ENCODE measurements around the gene CRKL. TPM values are rescaled to one million over a fixed set of nuclear protein-coding genes. Genes with fewer than 3 reads are reported as not detected.

The CRKL gene
- total and polyA plus RNA-seq, 4 donors: 12.0 to 45.5 (median 22.6) TPM

- Histone ChIP-seq H3K36me3 (ENCODE audit: control insufficient read depth in 4 of 4, insufficient read depth in 3 of 4, low read depth in 1 of 4, low read length in 3 of 4) (no peaks in the 10 kb centered on the region), H3K27ac (ENCODE audit: low read depth in 1 of 2, low read length in 2 of 2) (no peak overlapping the region), H3K27me3 (ENCODE audit: control insufficient read depth in 4 of 4, insufficient read depth in 4 of 4, low read length in 3 of 4) (no peaks in the 10 kb centered on the region), H3K4me3 (ENCODE audit: low read depth in 1 of 3, low read length in 3 of 3) (no peak overlapping the region), H3K9ac (ENCODE audit: low read depth in 1 of 2, low read length in 2 of 2) (no peak overlapping the region), H3K9me3 (ENCODE audit: control insufficient read depth in 4 of 4, low read length in 3 of 4) (no peaks in the 10 kb centered on the region), H3K4me1 (ENCODE audit: control insufficient read depth in 4 of 4, insufficient read depth in 4 of 4, low read length in 3 of 4) (peaks cover 7 to 26% (median 18%) of the 10 kb centered on the region in 4 donors)
- TF ChIP-seq, protein P1, sequence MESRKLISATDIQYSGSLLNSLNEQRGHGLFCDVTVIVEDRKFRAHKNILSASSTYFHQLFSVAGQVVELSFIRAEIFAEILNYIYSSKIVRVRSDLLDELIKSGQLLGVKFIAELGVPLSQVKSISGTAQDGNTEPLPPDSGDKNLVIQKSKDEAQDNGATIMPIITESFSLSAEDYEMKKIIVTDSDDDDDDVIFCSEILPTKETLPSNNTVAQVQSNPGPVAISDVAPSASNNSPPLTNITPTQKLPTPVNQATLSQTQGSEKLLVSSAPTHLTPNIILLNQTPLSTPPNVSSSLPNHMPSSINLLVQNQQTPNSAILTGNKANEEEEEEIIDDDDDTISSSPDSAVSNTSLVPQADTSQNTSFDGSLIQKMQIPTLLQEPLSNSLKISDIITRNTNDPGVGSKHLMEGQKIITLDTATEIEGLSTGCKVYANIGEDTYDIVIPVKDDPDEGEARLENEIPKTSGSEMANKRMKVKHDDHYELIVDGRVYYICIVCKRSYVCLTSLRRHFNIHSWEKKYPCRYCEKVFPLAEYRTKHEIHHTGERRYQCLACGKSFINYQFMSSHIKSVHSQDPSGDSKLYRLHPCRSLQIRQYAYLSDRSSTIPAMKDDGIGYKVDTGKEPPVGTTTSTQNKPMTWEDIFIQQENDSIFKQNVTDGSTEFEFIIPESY (IDR thresholded peaks at IDR 0.05): no peak
- no peak for TF ChIP-seq MAX (IDR thresholded peaks at IDR 0.05)
- no peak for TF ChIP-seq RAD21 (IDR thresholded peaks at IDR 0.05)
- TF ChIP-seq SP1 (IDR thresholded peaks at IDR 0.05): no peak
- 91% methylated on average over 17 of the region's 17 CpGs for WGBS
- no peak for DNase-seq (ENCODE audit: low spot score)
These were observed 60.4 kb downstream of the CRKL start for GRCh38 chr22:20977516-20978170.

DNA sequence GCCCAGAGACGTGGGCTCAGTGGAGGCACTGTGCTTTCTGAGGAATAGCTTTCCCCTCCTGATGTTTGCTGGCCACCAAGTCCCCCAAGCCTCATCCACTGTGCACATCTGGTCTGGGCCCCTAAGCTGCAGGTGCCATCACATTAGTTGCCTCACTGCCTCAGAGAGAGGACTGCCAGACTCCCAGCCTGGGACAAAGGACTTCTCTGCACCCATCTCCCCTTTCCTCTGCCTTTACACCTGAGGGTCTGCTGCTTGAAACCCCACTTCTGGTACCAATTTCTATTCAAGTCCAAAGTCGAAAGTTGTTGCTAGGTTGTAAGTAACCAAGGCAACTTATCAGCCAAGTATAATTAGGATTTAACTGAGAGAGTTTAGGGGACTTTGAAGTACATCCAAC, 61.2 kb downstream of the CRKL start:
- H3K4me3 ChIP-seq (ENCODE audit: low read depth in 1 of 3, low read length in 3 of 3): no peak overlapping the region
- no peaks in the 10 kb centered on the region for H3K9me3 ChIP-seq (ENCODE audit: control insufficient read depth in 4 of 4, low read length in 3 of 4)
- no peak for DNase-seq (ENCODE audit: low spot score)
- TF ChIP-seq RXRA (IDR thresholded peaks at IDR 0.05) (no peak), TAF1 (conservative IDR thresholded peaks at IDR 0.05) (no peak), HNF4G (IDR thresholded peaks at IDR 0.05) (no peak), SP1 (IDR thresholded peaks at IDR 0.05) (no peak), HNF4A (conservative IDR thresholded peaks at IDR 0.05) (no peak), MAX (IDR thresholded peaks at IDR 0.05) (no peak), EGR1 (IDR thresholded peaks at IDR 0.05; ENCODE audit: low read depth in 2 of 2) (no peak), NR2F2 (IDR thresholded peaks at IDR 0.05) (no peak), RAD21 (IDR thresholded peaks at IDR 0.05) (no peak), ATF3 (IDR thresholded peaks at IDR 0.05) (no peak), FOXA2 (IDR thresholded peaks at IDR 0.05) (no peak), FOXA1 (IDR thresholded peaks at IDR 0.05) (no peak), GABPA (IDR thresholded peaks at IDR 0.05 in 1 of 2, conservative IDR thresholded peaks at IDR 0.05 in 1 of 2) (no peak), YY1 (IDR thresholded peaks at IDR 0.05) (no peak), JUND (IDR thresholded peaks at IDR 0.05) (no peak)
- TF ChIP-seq, protein P2, sequence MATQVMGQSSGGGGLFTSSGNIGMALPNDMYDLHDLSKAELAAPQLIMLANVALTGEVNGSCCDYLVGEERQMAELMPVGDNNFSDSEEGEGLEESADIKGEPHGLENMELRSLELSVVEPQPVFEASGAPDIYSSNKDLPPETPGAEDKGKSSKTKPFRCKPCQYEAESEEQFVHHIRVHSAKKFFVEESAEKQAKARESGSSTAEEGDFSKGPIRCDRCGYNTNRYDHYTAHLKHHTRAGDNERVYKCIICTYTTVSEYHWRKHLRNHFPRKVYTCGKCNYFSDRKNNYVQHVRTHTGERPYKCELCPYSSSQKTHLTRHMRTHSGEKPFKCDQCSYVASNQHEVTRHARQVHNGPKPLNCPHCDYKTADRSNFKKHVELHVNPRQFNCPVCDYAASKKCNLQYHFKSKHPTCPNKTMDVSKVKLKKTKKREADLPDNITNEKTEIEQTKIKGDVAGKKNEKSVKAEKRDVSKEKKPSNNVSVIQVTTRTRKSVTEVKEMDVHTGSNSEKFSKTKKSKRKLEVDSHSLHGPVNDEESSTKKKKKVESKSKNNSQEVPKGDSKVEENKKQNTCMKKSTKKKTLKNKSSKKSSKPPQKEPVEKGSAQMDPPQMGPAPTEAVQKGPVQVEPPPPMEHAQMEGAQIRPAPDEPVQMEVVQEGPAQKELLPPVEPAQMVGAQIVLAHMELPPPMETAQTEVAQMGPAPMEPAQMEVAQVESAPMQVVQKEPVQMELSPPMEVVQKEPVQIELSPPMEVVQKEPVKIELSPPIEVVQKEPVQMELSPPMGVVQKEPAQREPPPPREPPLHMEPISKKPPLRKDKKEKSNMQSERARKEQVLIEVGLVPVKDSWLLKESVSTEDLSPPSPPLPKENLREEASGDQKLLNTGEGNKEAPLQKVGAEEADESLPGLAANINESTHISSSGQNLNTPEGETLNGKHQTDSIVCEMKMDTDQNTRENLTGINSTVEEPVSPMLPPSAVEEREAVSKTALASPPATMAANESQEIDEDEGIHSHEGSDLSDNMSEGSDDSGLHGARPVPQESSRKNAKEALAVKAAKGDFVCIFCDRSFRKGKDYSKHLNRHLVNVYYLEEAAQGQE (IDR thresholded peaks at IDR 0.05): no peak
- TF ChIP-seq, protein P3, sequence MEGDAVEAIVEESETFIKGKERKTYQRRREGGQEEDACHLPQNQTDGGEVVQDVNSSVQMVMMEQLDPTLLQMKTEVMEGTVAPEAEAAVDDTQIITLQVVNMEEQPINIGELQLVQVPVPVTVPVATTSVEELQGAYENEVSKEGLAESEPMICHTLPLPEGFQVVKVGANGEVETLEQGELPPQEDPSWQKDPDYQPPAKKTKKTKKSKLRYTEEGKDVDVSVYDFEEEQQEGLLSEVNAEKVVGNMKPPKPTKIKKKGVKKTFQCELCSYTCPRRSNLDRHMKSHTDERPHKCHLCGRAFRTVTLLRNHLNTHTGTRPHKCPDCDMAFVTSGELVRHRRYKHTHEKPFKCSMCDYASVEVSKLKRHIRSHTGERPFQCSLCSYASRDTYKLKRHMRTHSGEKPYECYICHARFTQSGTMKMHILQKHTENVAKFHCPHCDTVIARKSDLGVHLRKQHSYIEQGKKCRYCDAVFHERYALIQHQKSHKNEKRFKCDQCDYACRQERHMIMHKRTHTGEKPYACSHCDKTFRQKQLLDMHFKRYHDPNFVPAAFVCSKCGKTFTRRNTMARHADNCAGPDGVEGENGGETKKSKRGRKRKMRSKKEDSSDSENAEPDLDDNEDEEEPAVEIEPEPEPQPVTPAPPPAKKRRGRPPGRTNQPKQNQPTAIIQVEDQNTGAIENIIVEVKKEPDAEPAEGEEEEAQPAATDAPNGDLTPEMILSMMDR (IDR thresholded peaks at IDR 0.05; ENCODE audit: low read depth, low read length, missing input control): no peak
- TF ChIP-seq, protein P1 (IDR thresholded peaks at IDR 0.05): no peak
- H3K27me3 ChIP-seq (ENCODE audit: control insufficient read depth in 4 of 4, insufficient read depth in 4 of 4, low read length in 3 of 4): no peaks in the 10 kb centered on the region
- H3K9ac ChIP-seq (ENCODE audit: low read depth in 1 of 2, low read length in 2 of 2): no peak overlapping the region
- no peak overlapping the region for H3K27ac ChIP-seq (ENCODE audit: low read depth in 1 of 2, low read length in 2 of 2)
- H3K36me3 ChIP-seq (ENCODE audit: control insufficient read depth in 4 of 4, insufficient read depth in 3 of 4, low read depth in 1 of 4, low read length in 3 of 4): no peaks in the 10 kb centered on the region
- WGBS: 98% methylated on average over 2 of the region's 2 CpGs
- H3K4me1 ChIP-seq (ENCODE audit: control insufficient read depth in 4 of 4, insufficient read depth in 4 of 4, low read length in 3 of 4): peaks cover 7 to 33% (median 26%) of the 10 kb centered on the region in 4 donors

Data from liver (tissue), 9 donors.